CD14-positive monocyte (primary cell): ENCODE results near the gene DLX5. TPM values are rescaled to one million over a fixed set of nuclear protein-coding genes. Genes with fewer than 3 reads are reported as not detected.

Experiments used
- DNase-seq, 3 donors: peaks; one replicate each; pipeline ENCODE4 v3.0.0-alpha.2; 2011 to 2022
- H2AFZ ChIP-seq: 2 replicates; pipeline ENCODE4 v1.6.0; 2012; ENCODE audit warnings: mild to moderate bottlenecking, low read depth, low read length, inconsistent platforms; ENCODE audit not compliant: insufficient read depth, poor library complexity, severe bottlenecking
- H3K27ac ChIP-seq, 2 donors: 1 replicate in 1 of 2; 2 replicates in 1 of 2; pipeline ENCODE4 v1.5.1; 2012 to 2013; ENCODE audit warnings: low read length in 2 of 2, control low read depth in 1 of 2, inconsistent platforms in 1 of 2, low read depth in 1 of 2, mild to moderate bottlenecking in 1 of 2
- H3K27me3 ChIP-seq, 2 donors: one replicate each; pipeline versions ENCODE4 v1.6.0 to v1.6.1; 2011 to 2013; ENCODE audit warnings: low read length in 2 of 2; ENCODE audit not compliant: control insufficient read depth in 2 of 2, insufficient read depth in 2 of 2
- H3K36me3 ChIP-seq, 2 donors: replicated peaks in 1 of 2; 1 replicate in 1 of 2; 2 replicates in 1 of 2; pipeline versions ENCODE4 v1.5.1 to v1.6.1; 2012 to 2013; ENCODE audit warnings: low read length in 2 of 2, control low read depth in 1 of 2, inconsistent platforms in 1 of 2, mild to moderate bottlenecking in 1 of 2; ENCODE audit not compliant: insufficient read depth in 2 of 2, control insufficient read depth in 1 of 2
- H3K4me1 ChIP-seq, 2 donors: 1 replicate in 1 of 2; 2 replicates in 1 of 2; pipeline versions ENCODE4 v1.5.1 to v1.6.1; 2012 to 2013; ENCODE audit warnings: low read length in 2 of 2, control low read depth in 1 of 2, inconsistent platforms in 1 of 2, mild to moderate bottlenecking in 1 of 2, moderate library complexity in 1 of 2; ENCODE audit not compliant: insufficient read depth in 2 of 2, control insufficient read depth in 1 of 2
- H3K4me2 ChIP-seq: replicated peaks from 2 replicates; pipeline ENCODE3; 2012; ENCODE audit warnings: low read length, moderate library complexity, mild to moderate bottlenecking; ENCODE audit not compliant: poor library complexity, severe bottlenecking; ENCODE audit errors: extremely low read depth
- H3K4me3 ChIP-seq, 3 experiments: fragments of 200-600 bp in 1 of 3; sonication (generic) in 1 of 3; replicated peaks in 1 of 3; 1 replicate in 2 of 3; 2 replicates in 1 of 3; pipeline ENCODE4 v1.5.1; 2011 to 2013; ENCODE audit warnings: low read length in 3 of 3, mild to moderate bottlenecking in 3 of 3, control low read depth in 2 of 3, low read depth in 2 of 3, inconsistent platforms in 1 of 3, moderate library complexity in 1 of 3
- H3K79me2 ChIP-seq: 2 replicates; pipeline ENCODE4 v1.6.0; 2012; ENCODE audit warnings: mild to moderate bottlenecking, control low read depth, inconsistent platforms, low read length, moderate library complexity; ENCODE audit not compliant: insufficient read depth
- H3K9ac ChIP-seq: 2 replicates; pipeline ENCODE4 v1.6.0; 2017; ENCODE audit warnings: low read length, mild to moderate bottlenecking; ENCODE audit not compliant: insufficient read depth, poor library complexity, severe bottlenecking
- H3K9me3 ChIP-seq, 2 donors: replicated peaks in 1 of 2; 1 replicate in 1 of 2; 2 replicates in 1 of 2; pipeline versions ENCODE4 v1.5.1 to v1.6.1; 2012 to 2013; ENCODE audit warnings: low read length in 2 of 2, control low read depth in 1 of 2; ENCODE audit not compliant: control insufficient read depth in 1 of 2, insufficient read depth in 1 of 2
- H4K20me1 ChIP-seq: 2 replicates; pipeline ENCODE4 v1.6.0; 2012; ENCODE audit warnings: mild to moderate bottlenecking, low read length, control low read depth, moderate library complexity; ENCODE audit not compliant: insufficient read depth
- H3K27ac Mint-ChIP-seq, 7 donors: one replicate each; pipeline ENCODE4 v1.8.0; 2020; ENCODE audit warnings: mild to moderate bottlenecking in 7 of 7, mixed read lengths in 7 of 7, moderate library complexity in 6 of 7, inconsistent platforms in 2 of 7
- H3K27me3 Mint-ChIP-seq, 3 donors: one replicate each; pipeline ENCODE4 v1.8.0; 2021 to 2022; ENCODE audit warnings: low read depth in 3 of 3, mild to moderate bottlenecking in 3 of 3, mixed read lengths in 3 of 3, moderate library complexity in 3 of 3, inconsistent platforms in 1 of 3
- H3K36me3 Mint-ChIP-seq, 2 donors: one replicate each; pipeline ENCODE4 v1.8.0; 2020; ENCODE audit warnings: mixed read lengths in 2 of 2, inconsistent platforms in 1 of 2, mild to moderate bottlenecking in 1 of 2
- H3K4me1 Mint-ChIP-seq: one replicate; pipeline ENCODE4 v1.8.0; 2020; ENCODE audit warnings: mild to moderate bottlenecking, mixed read lengths
- H3K4me3 Mint-ChIP-seq, 2 donors: one replicate each; pipeline ENCODE4 v1.8.0; 2020; ENCODE audit warnings: mild to moderate bottlenecking in 2 of 2, mixed read lengths in 2 of 2, moderate library complexity in 1 of 2
- H3K9me3 Mint-ChIP-seq, 7 donors: one replicate each; pipeline ENCODE4 v1.8.0; 2020 to 2022; ENCODE audit warnings: mixed read lengths in 7 of 7, mild to moderate bottlenecking in 6 of 7, moderate library complexity in 6 of 7, inconsistent platforms in 2 of 7
- CTCF ChIP-seq: fragments of 200-600 bp; IDR thresholded peaks from one replicate; pipeline ENCODE4 v1.8.0; 2022; ENCODE audit warnings: antibody characterized with exemption, mild to moderate bottlenecking
- WGBS: methylation state at CpG from one replicate; pipeline ENCODE4 v1.1.5; 2013; ENCODE audit warnings: missing lambda C conversion rate; ENCODE audit not compliant: insufficient coverage; 5-methylcytosine and 5-hydroxymethylcytosine counted together
- intact Hi-C, 2 donors: fragments of 100-400 bp; cut with micrococcal nuclease; formaldehyde crosslinking; loops; one replicate each; pipeline versions ENCODE4 v1.15.0 to v1.15.1; 2023
- polyA plus RNA-seq, 3 donors: library from polyadenylated mRNA; depleted of rRNA in 1 of 3; unstranded in 2 of 3; stranded (reverse) in 1 of 3; fragments of 300-500 nt in 2 of 3; fragments of >200 nt in 1 of 3; fragmentation: Illumina TruSeq in 2 of 3; gene quantifications; 1 replicate in 2 of 3; 2 replicates in 1 of 3; pipeline ENCODE4 v1.2.3, GENCODE V29; 2012 to 2021

Gene DLX5
- polyA plus RNA-seq, 3 donors = not detected

DNA sequence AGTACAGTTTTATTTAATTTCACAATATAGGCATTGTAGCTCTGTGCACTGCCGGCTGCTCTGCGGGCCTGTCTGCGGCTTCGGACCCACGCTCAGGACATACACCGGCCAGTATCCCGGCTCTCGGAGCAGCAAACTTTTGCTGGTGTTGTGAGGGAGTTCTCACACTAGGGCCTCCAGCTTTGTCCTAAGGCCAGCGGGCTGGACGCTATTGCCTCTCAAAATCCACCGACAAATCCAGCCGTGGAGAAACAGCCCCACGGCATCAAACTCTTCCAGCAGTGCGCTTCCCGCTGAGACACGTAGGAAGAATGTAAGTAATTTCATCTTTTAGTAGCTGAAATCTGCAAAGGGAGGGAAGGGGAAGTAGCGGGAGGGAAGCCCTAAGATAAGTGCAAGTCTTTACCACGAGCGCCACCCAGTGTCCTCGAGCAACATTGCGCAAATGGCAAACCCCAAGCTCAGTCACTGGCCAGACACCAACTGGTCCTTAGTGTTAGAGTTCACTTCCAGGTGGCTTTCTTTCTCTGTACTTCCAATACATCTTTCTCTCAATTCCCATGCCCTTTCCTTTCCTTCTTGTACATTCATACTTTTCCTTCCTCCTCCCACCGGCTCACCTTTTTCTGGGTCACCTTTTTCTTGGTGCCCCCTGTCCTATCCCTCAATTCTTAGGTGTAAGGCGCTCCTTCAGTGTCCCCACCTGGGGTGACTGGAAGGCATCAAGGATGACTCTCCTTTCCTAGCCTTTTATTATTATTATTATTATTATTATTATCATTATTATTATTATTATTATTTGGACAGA, 3.0 kb upstream of the DLX5 start:
- Histone ChIP-seq H4K20me1 (no peaks in the 10 kb centered on the region), H3K36me3 (no peaks in the 10 kb centered on the region), H3K4me1 (peaks cover 21 to 23% of the 10 kb centered on the region in 2 donors), H3K27ac (no peak overlapping the region), H2AFZ (peak overlapping the region; percentile 24), H3K9ac (peak overlapping the region; percentile 11), H3K9me3 (peaks cover 2 to 26% of the 10 kb centered on the region in 2 donors), H3K4me3 (peak overlapping the region; percentile 13 to 73 (median 28)), H3K4me2 (peak overlapping the region; percentile 81), H3K27me3 (peaks cover 49 to 75% of the 10 kb centered on the region in 2 donors), H3K79me2 (no peaks in the 10 kb centered on the region)
- H3K36me3 Mint-ChIP-seq = peaks cover 7 to 8% of the 10 kb centered on the region in 2 donors
- WGBS = 0% methylated on average over 7 of the region's 23 CpGs
- H3K27me3 Mint-ChIP-seq = peaks cover 52 to 68% (median 60%) of the 10 kb centered on the region in 3 donors
- intact Hi-C loops = loop anchor here (2.0 to 10.0 kb wide), 5 partner anchors 805 to 1111 kb away; no protein-coding TSS in a partner anchor
- H3K4me1 Mint-ChIP-seq = peaks cover 37% of the 10 kb centered on the region
- H3K4me3 Mint-ChIP-seq = peak overlapping the region; percentile 81 to 91
- TF ChIP-seq CTCF = peak; percentile 80
- peak overlapping the region in 2 of 7 donors; percentile 38 to 50 for H3K27ac Mint-ChIP-seq
- peak; percentile 58 to 73 (median 66) for DNase-seq
- H3K9me3 Mint-ChIP-seq = peaks cover 0 to 27% (median 19%) of the 10 kb centered on the region in 7 donors

- H3K36me3 ChIP-seq = no peaks in the 10 kb centered on the region
- no peaks in the 10 kb centered on the region for H4K20me1 ChIP-seq
- no peaks in the 10 kb centered on the region for H3K79me2 ChIP-seq
- Mint-ChIP-seq H3K27ac (no peak overlapping the region), H3K27me3 (peaks cover 59 to 72% (median 61%) of the 10 kb centered on the region in 3 donors), H3K4me3 (peak overlapping the region; percentile 81 to 91), H3K4me1 (peaks cover 40% of the 10 kb centered on the region), H3K36me3 (peaks cover 7 to 8% of the 10 kb centered on the region in 2 donors), H3K9me3 (peaks cover 0 to 29% (median 22%) of the 10 kb centered on the region in 7 donors)
- H3K9me3 ChIP-seq = peaks cover 2 to 33% of the 10 kb centered on the region in 2 donors
- no peak overlapping the region for H3K27ac ChIP-seq
- TF ChIP-seq CTCF = no peak
- intact Hi-C loops = loop anchor here (2.0 to 10.0 kb wide), 5 partner anchors 805 to 1110 kb away; no protein-coding TSS in a partner anchor
- H3K4me2 ChIP-seq = peak overlapping the region; percentile 81
- peaks cover 56 to 77% of the 10 kb centered on the region in 2 donors for H3K27me3 ChIP-seq
- H3K9ac ChIP-seq = peak overlapping the region; percentile 11
- H2AFZ ChIP-seq = peak overlapping the region; percentile 32
- DNase-seq = peak; percentile 21 to 38 (median 21)
- 0% methylated on average over 5 of the region's 17 CpGs for WGBS
- H3K4me3 ChIP-seq = peak overlapping the region; percentile 13 to 73 (median 28)
- peaks cover 21 to 23% of the 10 kb centered on the region in 2 donors for H3K4me1 ChIP-seq
These were observed 2.2 kb upstream of the DLX5 start for GRCh38 chr7:97026715-97027426.
